Fibroblast of mammary gland (primary cell): ENCODE data around the gene SUPT3H.
"Not testable (repeated sequence)": the region's sequence is repeated elsewhere in the genome, so short reads cannot be mapped to it uniquely, and the experiment has no call there.

ENCODE experiments used
- DNase-seq: peaks from one replicate; pipeline ENCODE4 v3.0.0-alpha.2; 2010; ENCODE audit warnings: low read depth
- H3K4me3 ChIP-seq: 2 replicates; pipeline ENCODE4 v1.5.1; 2011; ENCODE audit warnings: low read depth, mild to moderate bottlenecking, low read length, moderate library complexity; ENCODE audit not compliant: control insufficient read depth
- CTCF ChIP-seq: conservative IDR thresholded peaks from 2 replicates; pipeline ENCODE4 v1.5.1; 2011; ENCODE audit warnings: low read depth, low read length, inconsistent platforms; ENCODE audit not compliant: control insufficient read depth, insufficient read depth

Gene SUPT3H

GRCh38 chr6:44920952-44921491 is 456.7 kb downstream of the SUPT3H start:
- no peak for DNase-seq
- H3K4me3 ChIP-seq = no peak overlapping the region
- no peak for TF ChIP-seq CTCF

- DNase-seq = no peak
- no peak overlapping the region for H3K4me3 ChIP-seq
- TF ChIP-seq CTCF = no peak
Observed at GRCh38 chr6:44918671-44919296, 458.9 kb downstream of the SUPT3H start.

- no peak overlapping the region for H3K4me3 ChIP-seq
- no peak for TF ChIP-seq CTCF
- DNase-seq = no peak
Observed at GRCh38 chr6:44917430-44917829, 460.3 kb downstream of the SUPT3H start.

- no peak for TF ChIP-seq CTCF
- no peak for DNase-seq
- H3K4me3 ChIP-seq = no peak overlapping the region
Observed at GRCh38 chr6:44915111-44915510, 462.6 kb downstream of the SUPT3H start.

- DNase-seq = no peak
- no peak overlapping the region for H3K4me3 ChIP-seq
- TF ChIP-seq CTCF = no peak
Observed at GRCh38 chr6:44914141-44914540, 463.6 kb downstream of the SUPT3H start.

- H3K4me3 ChIP-seq = no peak overlapping the region
- TF ChIP-seq CTCF = no peak
- no peak for DNase-seq
Observed at GRCh38 chr6:44906761-44907160, 471.0 kb downstream of the SUPT3H start.

- not testable (repeated sequence) for DNase-seq, H3K4me3 ChIP-seq
Observed at GRCh38 chr6:44900358-44900757, 477.4 kb downstream of the SUPT3H start.
